Stimulated activated CD8-positive, alpha-beta memory T cell treated with anti-CD3 and anti-CD28 coated beads, Interleukin-7, amount 100 ng/mL, for 1 hour (primary cell): ENCODE results near the gene ZBTB42.

ENCODE experiments used
- DNase-seq, 2 donors: peaks; one replicate each; pipeline ENCODE4 v3.0.0-alpha.2; 2020; ENCODE audit warnings: low read depth in 2 of 2

The ZBTB42 gene

GRCh38 chr14:104794993-104795780 is 5.7 kb upstream of the ZBTB42 start, which contains the start of gene AKT1:
Gene AKT1, minus strand, starts transcription at chr14:104795748. Its CDS starts 3,105 bp downstream, at chr14:104792643.
- DNase-seq: no peak

GRCh38 chr14:104795781-104796686 is 4.9 kb upstream of the ZBTB42 start:
- DNase-seq: peak; percentile 44 to 52

GRCh38 chr14:104796687-104797081 is 4.2 kb upstream of the ZBTB42 start:
- no peak for DNase-seq

- no peak for DNase-seq
Measured at GRCh38 chr14:104797115-104798044, 3.5 kb upstream of the ZBTB42 start.

DNA sequence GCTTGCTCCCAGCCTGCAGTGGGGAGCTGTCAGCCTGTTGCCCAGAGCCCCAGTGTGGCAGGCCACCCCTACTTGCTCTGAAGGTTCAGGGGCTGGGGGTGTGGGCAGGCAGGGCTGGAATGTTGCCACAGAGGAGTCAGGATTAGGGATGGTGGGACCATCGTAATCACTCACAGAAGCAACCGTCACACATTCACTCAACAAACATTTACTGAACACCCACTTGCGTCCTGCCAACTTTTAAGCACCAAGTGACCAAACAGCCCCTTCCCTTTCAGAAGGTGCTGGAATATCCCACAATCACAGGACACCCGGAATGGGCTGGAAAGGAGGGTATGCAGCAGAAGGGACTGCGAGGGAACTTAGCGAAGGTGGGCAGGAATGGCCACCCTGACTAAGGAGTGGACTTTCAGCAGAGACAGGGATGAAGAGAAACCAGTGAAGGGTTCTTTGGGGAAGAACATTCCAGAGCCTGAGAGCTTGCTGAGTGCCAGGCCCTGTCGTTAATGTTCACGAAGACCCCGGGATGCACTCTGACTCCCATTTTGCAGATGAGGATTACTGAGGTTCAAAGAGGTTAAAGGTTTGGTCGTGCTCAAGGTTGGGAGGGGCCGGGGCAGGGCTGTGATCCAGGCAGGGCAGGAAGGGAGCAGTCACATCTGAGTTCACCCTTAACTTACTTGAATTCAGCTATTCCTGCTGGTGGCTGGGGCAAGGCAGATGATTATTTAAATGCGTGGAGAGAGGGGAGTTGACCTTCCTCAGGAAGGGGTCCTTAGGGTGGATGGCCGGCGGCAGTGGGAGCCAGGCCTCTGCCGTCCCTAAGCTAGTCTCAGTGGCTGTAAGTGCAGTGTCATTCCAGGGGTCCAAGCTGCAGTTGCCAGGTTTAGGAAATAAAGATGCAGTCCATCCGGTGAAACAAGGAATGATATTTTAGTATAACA is 2.3 kb upstream of the ZBTB42 start:
- no peak for DNase-seq

DNA sequence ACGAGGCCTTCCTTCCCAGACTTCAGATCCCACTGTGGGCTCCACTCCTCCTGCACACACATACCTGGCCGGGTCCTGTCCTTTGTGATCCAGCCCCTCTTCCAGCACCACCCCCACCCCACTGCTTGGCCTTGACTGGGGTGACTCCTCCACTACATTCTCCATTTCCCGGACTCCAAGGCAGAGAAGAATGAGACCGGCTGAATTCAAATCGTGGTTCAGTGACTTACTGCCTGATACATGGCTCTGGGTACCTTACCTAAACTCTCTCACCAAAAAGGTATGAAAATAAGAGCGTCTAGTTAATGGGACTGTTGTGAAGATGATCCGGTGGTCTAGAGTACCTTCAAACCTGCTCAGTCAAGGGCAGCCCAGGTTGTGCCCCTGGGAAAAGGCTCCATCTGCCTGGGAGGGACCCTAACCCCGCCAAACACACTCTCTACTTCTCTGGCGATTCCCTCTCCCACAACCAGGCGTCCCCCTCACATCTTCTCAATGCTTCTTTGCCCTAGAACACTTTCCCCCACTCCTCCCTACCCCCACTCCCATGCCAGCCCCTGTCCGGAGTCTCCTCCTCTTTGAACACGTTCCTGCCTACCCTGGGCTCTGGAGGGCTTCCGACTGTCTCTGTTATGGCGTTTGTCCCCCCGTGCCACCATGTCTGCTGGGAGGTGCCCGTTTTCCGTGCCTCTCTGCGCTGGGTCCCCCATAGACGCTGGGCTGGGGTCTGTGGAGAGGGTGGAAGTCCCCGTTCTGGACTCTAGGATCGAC is 1.5 kb upstream of the ZBTB42 start:
- DNase-seq: no peak

- DNase-seq: peak; percentile 59 to 74
Measured at GRCh38 chr14:104800015-104800770, 708 bp upstream of the ZBTB42 start.

- no peak for DNase-seq
Measured at GRCh38 chr14:104801520-104802393, 856 bp downstream of the ZBTB42 start.

DNA sequence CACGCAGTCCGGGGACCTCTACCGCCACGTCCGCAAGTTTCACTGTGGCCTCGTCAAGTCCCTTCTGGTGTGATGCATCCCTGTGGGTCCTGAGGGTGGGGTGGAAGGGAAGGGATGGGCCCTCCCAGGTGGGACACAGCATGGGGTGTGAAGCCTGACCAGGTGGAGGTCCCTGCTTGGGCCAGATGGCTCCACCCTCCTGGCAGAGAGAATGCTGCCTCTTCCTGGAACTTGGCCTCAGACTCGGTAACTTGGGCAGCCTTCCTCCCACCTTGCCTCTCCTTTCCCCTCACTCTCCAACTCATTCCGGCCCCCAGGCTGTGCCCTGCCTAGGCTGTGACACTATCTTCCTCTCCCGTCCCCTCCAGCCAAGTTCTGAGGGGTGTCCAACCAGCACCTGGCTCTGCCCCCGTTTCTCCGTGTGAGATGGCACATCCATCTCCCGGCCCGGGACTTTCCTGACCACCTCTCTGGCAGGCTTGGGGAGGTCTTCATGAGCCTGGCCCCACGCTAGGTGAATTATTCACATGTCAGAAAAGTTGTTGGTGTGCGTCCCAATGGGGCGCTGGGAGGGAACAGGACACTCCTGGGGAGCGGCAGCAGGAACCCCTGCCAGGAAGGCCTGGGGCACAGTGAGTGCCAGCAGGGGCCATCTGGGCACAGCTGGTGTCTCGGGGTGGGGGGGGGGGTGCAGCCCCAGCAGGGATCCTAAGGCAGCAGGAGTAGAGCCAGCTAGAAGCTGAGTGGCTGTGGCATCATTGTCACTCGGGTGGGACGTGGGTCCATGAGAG is 1.7 kb downstream of the ZBTB42 start:
- no peak for DNase-seq

- no peak for DNase-seq
Measured at GRCh38 chr14:104803280-104803911, 2.5 kb downstream of the ZBTB42 start.

- no peak for DNase-seq
Measured at GRCh38 chr14:104803912-104804410, 3.1 kb downstream of the ZBTB42 start.

- no peak for DNase-seq
Measured at GRCh38 chr14:104804481-104805325, 3.8 kb downstream of the ZBTB42 start.

DNA sequence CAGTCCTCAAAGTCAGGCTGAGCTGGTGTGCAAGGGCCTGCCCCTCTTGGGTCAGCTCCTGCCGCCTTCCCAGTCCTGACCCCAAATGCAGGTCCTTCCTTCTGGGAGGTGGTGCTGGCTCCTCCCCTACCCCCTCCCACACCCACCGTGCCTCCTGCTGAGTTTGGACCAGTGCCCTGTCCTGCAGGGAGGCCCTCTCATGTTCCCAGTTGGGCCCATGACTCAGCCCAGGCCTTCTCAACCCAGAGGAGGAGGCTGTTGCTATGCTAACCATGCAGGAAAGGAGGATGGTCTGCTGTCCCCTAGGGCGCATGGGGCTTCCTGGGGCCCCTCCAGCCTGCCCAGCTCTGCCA is 4.4 kb downstream of the ZBTB42 start:
- no peak for DNase-seq

DNA sequence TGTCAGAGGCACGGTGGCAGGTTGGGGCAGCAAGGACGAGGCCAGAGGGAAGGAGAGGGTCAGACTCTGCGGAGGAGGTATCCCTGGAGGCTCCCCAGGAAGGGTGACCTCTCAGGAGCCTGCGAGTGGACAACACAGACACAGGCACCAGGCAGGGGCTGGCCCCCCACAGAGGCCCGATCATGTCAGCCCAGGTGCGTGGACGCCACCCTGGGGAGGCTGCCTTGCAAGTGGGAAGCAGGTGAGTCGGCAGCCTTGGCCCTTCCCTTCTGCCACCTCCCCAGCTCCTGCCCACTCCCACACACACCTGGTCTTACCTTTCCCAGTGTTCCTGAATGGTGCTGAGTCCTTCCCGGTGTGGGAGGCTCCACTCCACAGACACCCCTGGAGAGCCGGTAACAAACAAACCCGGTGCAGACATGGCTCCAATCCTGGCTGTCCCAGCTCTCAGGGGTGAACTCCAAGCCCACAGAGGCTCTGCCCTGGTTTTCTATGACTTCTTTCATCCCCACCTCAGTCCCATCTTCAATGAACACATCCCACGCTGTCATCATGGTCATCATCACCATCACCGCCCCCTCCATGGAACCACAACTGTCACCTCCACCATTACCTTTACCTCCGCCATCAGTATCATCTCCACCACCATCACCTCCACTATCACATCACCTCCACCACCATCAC is 5.2 kb downstream of the ZBTB42 start:
- DNase-seq: no peak
